ENCODE measurements around the gene PELI3. TPM values are rescaled to one million over a fixed set of nuclear protein-coding genes. Genes with fewer than 3 reads are reported as not detected.

PELI3 gene
- polyA plus RNA-seq, 1 donor from 2014 or later = 13.3 TPM

DNA sequence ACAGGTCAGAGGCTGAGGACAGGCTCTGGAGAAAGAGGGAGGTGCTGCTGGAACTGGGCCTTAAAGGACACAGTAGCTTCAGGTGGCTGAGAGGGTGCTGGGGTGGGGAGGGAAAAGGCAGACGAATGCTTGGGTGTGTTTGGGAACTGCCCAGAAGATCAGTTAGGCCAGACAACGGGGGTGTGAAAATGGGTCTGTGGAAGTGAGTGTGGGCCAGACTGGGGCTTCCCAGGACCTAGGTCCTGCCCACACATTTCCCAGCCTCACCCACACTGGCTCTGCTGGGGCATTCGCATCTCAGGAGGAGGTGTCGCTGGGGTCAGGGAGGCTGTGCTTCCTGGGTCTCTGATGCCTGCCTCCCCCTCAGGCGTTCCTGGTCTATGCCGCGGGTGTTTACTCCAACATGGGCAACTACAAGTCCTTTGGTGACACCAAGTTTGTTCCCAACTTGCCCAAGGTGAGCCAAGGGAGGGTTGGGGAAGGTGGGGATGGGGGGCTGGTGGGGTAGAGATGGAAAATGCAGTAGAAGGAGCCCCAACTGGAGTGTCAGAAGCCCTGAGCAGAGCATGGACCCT lies 18.2 kb downstream of the PELI3 start:
- Histone ChIP-seq H3K27me3 (ENCODE audit: insufficient read depth, low read depth, low read length) (no peaks in the 10 kb centered on the region), H3K79me2 (replicated peaks; ENCODE audit: insufficient read depth, low read length) (no peaks in the 10 kb centered on the region), H3K9ac (ENCODE audit: low read length) (no peak overlapping the region), H3K27ac (ENCODE audit: low read length) (no peak overlapping the region), H4K20me1 (ENCODE audit: insufficient read depth) (no peaks in the 10 kb centered on the region), H3K4me3 (ENCODE audit: low read length) (no peak overlapping the region), H2AFZ (ENCODE audit: low read depth, low read length) (no peak overlapping the region), H3K36me3 (ENCODE audit: insufficient read depth, low read length) (no peaks in the 10 kb centered on the region), H3K9me3 (ENCODE audit: low read length) (no peaks in the 10 kb centered on the region), H3K9me2 (ENCODE audit: insufficient read depth, low read length) (no peaks in the 10 kb centered on the region), H3K4me2 (ENCODE audit: low read length) (no peak overlapping the region), H3F3A (ENCODE audit: insufficient read depth, low read length, poor library complexity, severe bottlenecking) (no peaks in the 10 kb centered on the region)
- TF ChIP-seq TAF1 (IDR thresholded peaks at IDR 0.05; ENCODE audit: low read depth) = no peak

DNA sequence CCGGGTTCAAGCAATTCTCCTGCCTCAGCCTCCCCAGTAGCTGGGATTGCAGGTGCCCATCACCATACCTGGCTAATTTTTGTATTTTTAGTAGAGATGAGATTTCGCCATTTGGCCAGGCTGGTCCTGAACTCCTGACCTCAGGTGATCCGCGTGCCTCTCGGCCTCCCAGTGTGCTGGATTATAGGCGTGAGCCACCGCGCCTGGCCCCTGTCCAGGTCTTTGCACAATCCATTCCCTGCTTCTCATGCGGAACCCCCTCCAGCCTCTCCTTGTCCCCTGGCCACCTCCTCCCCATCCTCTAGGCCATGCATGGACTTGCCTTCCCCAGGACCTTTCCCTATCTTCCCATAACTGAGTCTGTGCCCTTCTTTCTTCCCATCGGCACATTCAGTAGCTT lies 22.3 kb downstream of the PELI3 start:
- no peak overlapping the region for H3K9ac ChIP-seq (ENCODE audit: low read length)

More for the DNA sequence above, 22.3 kb downstream of the PELI3 start:
- Histone ChIP-seq H3K36me3 (ENCODE audit: insufficient read depth, low read length) (no peaks in the 10 kb centered on the region), H3K4me3 (ENCODE audit: low read length) (no peak overlapping the region), H3K4me2 (ENCODE audit: low read length) (no peak overlapping the region), H3K27ac (ENCODE audit: low read length) (no peak overlapping the region), H2AFZ (ENCODE audit: low read depth, low read length) (no peak overlapping the region), H3K9me2 (ENCODE audit: insufficient read depth, low read length) (no peaks in the 10 kb centered on the region), H3K9me3 (ENCODE audit: low read length) (no peaks in the 10 kb centered on the region), H3K79me2 (replicated peaks; ENCODE audit: insufficient read depth, low read length) (no peaks in the 10 kb centered on the region), H3K27me3 (ENCODE audit: insufficient read depth, low read depth, low read length) (no peaks in the 10 kb centered on the region), H4K20me1 (ENCODE audit: insufficient read depth) (no peaks in the 10 kb centered on the region), H3F3A (ENCODE audit: insufficient read depth, low read length, poor library complexity, severe bottlenecking) (no peaks in the 10 kb centered on the region)
- TF ChIP-seq, protein P1, sequence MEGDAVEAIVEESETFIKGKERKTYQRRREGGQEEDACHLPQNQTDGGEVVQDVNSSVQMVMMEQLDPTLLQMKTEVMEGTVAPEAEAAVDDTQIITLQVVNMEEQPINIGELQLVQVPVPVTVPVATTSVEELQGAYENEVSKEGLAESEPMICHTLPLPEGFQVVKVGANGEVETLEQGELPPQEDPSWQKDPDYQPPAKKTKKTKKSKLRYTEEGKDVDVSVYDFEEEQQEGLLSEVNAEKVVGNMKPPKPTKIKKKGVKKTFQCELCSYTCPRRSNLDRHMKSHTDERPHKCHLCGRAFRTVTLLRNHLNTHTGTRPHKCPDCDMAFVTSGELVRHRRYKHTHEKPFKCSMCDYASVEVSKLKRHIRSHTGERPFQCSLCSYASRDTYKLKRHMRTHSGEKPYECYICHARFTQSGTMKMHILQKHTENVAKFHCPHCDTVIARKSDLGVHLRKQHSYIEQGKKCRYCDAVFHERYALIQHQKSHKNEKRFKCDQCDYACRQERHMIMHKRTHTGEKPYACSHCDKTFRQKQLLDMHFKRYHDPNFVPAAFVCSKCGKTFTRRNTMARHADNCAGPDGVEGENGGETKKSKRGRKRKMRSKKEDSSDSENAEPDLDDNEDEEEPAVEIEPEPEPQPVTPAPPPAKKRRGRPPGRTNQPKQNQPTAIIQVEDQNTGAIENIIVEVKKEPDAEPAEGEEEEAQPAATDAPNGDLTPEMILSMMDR (IDR thresholded peaks at IDR 0.05; ENCODE audit: poor library complexity, severe bottlenecking) = no peak
- TF ChIP-seq MXI1 (conservative IDR thresholded peaks at IDR 0.05; ENCODE audit: poor library complexity, severe bottlenecking) (no peak), TAF1 (IDR thresholded peaks at IDR 0.05; ENCODE audit: low read depth) (no peak), SMC3 (conservative IDR thresholded peaks at IDR 0.05; ENCODE audit: poor library complexity) (no peak), POLR2AphosphoS5 (IDR thresholded peaks at IDR 0.05) (no peak), EP300 (conservative IDR thresholded peaks at IDR 0.05; ENCODE audit: poor library complexity, severe bottlenecking) (no peak), RAD21 (conservative IDR thresholded peaks at IDR 0.05) (no peak), EZH2 (IDR thresholded peaks at IDR 0.05; ENCODE audit: borderline replicate concordance, insufficient read depth, low read length, poor library complexity, severe bottlenecking) (no peak)
- TF ChIP-seq, protein P2, sequence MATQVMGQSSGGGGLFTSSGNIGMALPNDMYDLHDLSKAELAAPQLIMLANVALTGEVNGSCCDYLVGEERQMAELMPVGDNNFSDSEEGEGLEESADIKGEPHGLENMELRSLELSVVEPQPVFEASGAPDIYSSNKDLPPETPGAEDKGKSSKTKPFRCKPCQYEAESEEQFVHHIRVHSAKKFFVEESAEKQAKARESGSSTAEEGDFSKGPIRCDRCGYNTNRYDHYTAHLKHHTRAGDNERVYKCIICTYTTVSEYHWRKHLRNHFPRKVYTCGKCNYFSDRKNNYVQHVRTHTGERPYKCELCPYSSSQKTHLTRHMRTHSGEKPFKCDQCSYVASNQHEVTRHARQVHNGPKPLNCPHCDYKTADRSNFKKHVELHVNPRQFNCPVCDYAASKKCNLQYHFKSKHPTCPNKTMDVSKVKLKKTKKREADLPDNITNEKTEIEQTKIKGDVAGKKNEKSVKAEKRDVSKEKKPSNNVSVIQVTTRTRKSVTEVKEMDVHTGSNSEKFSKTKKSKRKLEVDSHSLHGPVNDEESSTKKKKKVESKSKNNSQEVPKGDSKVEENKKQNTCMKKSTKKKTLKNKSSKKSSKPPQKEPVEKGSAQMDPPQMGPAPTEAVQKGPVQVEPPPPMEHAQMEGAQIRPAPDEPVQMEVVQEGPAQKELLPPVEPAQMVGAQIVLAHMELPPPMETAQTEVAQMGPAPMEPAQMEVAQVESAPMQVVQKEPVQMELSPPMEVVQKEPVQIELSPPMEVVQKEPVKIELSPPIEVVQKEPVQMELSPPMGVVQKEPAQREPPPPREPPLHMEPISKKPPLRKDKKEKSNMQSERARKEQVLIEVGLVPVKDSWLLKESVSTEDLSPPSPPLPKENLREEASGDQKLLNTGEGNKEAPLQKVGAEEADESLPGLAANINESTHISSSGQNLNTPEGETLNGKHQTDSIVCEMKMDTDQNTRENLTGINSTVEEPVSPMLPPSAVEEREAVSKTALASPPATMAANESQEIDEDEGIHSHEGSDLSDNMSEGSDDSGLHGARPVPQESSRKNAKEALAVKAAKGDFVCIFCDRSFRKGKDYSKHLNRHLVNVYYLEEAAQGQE (IDR thresholded peaks at IDR 0.05; ENCODE audit: borderline replicate concordance) = no peak
